Calu3 (cell line): ENCODE data around the gene TEC. TPM values are rescaled to one million over a fixed set of nuclear protein-coding genes. Genes with fewer than 3 reads are reported as not detected.

ENCODE experiments used
- BruUV-seq: library from RNA; stranded (reverse); fragments of 400-500 nt; replicated peaks from 2 replicates; lab custom pipeline; 2021; lab: Mats Ljungman, UMichigan
- CTCF ChIA-PET: fragments of 300-600 bp; sonication (Branson Sonifier 250); formaldehyde crosslinking; loops from one replicate; lab custom pipeline; 2022; ENCODE audit warnings: antibody characterized with exemption; lab: Charles Lee
- DNase-seq: peaks from one replicate; pipeline ENCODE4 v3.0.0; 2022
- H3K27ac Mint-ChIP-seq: one replicate; pipeline ENCODE4 v1.8.0; 2022; ENCODE audit warnings: mixed read lengths; ENCODE audit not compliant: unreplicated experiment
- H3K27me3 Mint-ChIP-seq: one replicate; pipeline ENCODE4 v1.8.0; 2022; ENCODE audit warnings: mixed read lengths; ENCODE audit not compliant: unreplicated experiment
- H3K36me3 Mint-ChIP-seq: one replicate; pipeline ENCODE4 v1.8.0; 2022; ENCODE audit warnings: mild to moderate bottlenecking, moderate library complexity, mixed read lengths; ENCODE audit not compliant: insufficient read depth, unreplicated experiment
- H3K4me1 Mint-ChIP-seq: one replicate; pipeline ENCODE4 v1.8.0; 2022; ENCODE audit warnings: mild to moderate bottlenecking, low read depth, mixed read lengths; ENCODE audit not compliant: unreplicated experiment
- H3K4me3 Mint-ChIP-seq: one replicate; pipeline ENCODE4 v1.8.0; 2022; ENCODE audit warnings: mild to moderate bottlenecking, low read depth, moderate library complexity, mixed read lengths; ENCODE audit not compliant: unreplicated experiment
- H3K9me3 Mint-ChIP-seq: one replicate; pipeline ENCODE4 v1.8.0; 2022; ENCODE audit warnings: low read depth, mixed read lengths; ENCODE audit not compliant: unreplicated experiment
- intact Hi-C: fragments of 100-400 bp; cut with micrococcal nuclease; formaldehyde crosslinking; loops from one replicate; pipeline ENCODE4 v1.10.0; 2022; ENCODE audit not compliant: unreplicated experiment
- total RNA-seq: library from RNA; stranded (reverse); gene quantifications from 2 replicates; pipeline ENCODE4 v1.2.3, GENCODE V29; 2022
- TF ChIP-seq, protein P1 (sequence below): fragments of 200-600 bp; IDR thresholded peaks from one replicate; pipeline ENCODE4 v1.8.0; 2022; ENCODE audit warnings: antibody characterized with exemption; ENCODE audit not compliant: unreplicated experiment

Gene TEC
- total RNA-seq, 1 experiment from 2014 or later: 3.2 TPM

DNA sequence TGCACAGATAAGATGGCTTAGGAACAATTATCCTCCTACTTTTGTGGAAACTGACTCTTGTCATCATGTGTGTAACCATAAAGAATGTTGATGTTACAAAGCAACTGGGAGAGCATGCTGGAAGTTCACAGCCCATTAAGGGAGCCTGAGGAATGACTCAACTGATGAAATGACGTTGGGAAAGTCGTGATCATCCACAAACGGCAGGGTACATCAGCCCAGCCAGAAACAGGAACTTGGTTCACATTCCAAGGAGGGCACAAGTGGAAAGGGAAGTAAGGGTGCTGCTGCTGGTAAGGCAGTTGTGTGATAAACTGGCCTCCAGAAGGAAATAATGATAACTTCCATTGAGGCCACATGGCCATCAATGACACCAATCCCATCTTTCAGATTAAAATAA lies 6.7 kb downstream of the TEC start:
- BruUV-seq: no TSS peak
- DNase-seq: no peak
- intact Hi-C loops: no loop called here
- peaks cover 26% of the 10 kb centered on the region for H3K4me1 Mint-ChIP-seq
- no peaks in the 10 kb centered on the region for H3K27me3 Mint-ChIP-seq
- TF ChIP-seq, protein P1, sequence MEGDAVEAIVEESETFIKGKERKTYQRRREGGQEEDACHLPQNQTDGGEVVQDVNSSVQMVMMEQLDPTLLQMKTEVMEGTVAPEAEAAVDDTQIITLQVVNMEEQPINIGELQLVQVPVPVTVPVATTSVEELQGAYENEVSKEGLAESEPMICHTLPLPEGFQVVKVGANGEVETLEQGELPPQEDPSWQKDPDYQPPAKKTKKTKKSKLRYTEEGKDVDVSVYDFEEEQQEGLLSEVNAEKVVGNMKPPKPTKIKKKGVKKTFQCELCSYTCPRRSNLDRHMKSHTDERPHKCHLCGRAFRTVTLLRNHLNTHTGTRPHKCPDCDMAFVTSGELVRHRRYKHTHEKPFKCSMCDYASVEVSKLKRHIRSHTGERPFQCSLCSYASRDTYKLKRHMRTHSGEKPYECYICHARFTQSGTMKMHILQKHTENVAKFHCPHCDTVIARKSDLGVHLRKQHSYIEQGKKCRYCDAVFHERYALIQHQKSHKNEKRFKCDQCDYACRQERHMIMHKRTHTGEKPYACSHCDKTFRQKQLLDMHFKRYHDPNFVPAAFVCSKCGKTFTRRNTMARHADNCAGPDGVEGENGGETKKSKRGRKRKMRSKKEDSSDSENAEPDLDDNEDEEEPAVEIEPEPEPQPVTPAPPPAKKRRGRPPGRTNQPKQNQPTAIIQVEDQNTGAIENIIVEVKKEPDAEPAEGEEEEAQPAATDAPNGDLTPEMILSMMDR: no peak
- peaks cover 9% of the 10 kb centered on the region for H3K36me3 Mint-ChIP-seq
- H3K4me3 Mint-ChIP-seq: no peak overlapping the region
- peaks cover 5% of the 10 kb centered on the region for H3K9me3 Mint-ChIP-seq
- CTCF ChIA-PET: no interaction called here
- no peak overlapping the region for H3K27ac Mint-ChIP-seq

DNA sequence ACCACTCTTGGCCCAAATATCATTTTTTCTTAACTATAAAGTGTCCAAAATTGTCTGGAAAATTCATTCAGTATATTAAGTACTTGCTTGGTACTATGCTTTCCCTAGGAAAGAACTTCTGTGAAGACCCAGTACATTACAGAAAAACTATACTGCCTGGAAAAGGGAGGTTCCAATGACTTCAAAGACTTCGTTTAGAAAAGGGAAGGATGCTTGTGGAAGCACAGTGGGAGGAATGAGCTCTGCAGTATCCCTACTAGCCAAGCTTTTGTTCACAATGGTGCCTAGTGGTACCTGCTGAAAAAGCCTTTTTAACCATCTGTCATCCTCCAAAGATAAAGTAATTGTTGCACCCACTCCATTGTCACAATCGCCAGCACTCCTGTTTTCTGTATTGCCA lies 7.2 kb downstream of the TEC start:
- TF ChIP-seq, protein P1: no peak
- no peak for DNase-seq
- CTCF ChIA-PET: no interaction called here
- Mint-ChIP-seq H3K9me3 (peaks cover 5% of the 10 kb centered on the region), H3K4me1 (peaks cover 22% of the 10 kb centered on the region), H3K27me3 (no peaks in the 10 kb centered on the region), H3K4me3 (no peak overlapping the region), H3K27ac (no peak overlapping the region), H3K36me3 (peaks cover 9% of the 10 kb centered on the region)
- no TSS peak for BruUV-seq
- intact Hi-C loops: no loop called here

DNA sequence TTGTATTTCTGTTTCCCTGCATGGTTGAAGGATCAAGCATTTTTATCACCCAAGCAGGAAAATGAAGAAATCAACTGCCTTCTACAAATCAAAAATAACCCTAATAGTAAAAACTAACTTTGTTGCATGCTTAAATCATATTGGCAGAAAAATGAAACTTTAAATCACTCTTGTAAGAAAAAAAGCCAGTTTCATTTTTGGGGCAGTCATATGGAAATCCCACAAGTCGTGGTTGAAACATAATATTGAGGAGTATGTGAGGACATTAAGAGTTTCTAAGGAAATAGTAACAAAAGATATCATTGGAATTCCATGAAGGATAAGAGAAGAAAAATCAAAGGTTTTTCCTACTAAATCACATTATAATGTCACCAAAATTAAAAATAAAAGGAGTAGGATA lies 8.4 kb downstream of the TEC start:
- no peak for DNase-seq
- intact Hi-C loops: no loop called here
- TF ChIP-seq, protein P1: no peak
- H3K36me3 Mint-ChIP-seq: peaks cover 9% of the 10 kb centered on the region
- no peaks in the 10 kb centered on the region for H3K27me3 Mint-ChIP-seq
- H3K27ac Mint-ChIP-seq: no peak overlapping the region
- BruUV-seq: no TSS peak
- peaks cover 22% of the 10 kb centered on the region for H3K4me1 Mint-ChIP-seq
- no peak overlapping the region for H3K4me3 Mint-ChIP-seq
- H3K9me3 Mint-ChIP-seq: peaks cover 5% of the 10 kb centered on the region
- CTCF ChIA-PET: no interaction called here

DNA sequence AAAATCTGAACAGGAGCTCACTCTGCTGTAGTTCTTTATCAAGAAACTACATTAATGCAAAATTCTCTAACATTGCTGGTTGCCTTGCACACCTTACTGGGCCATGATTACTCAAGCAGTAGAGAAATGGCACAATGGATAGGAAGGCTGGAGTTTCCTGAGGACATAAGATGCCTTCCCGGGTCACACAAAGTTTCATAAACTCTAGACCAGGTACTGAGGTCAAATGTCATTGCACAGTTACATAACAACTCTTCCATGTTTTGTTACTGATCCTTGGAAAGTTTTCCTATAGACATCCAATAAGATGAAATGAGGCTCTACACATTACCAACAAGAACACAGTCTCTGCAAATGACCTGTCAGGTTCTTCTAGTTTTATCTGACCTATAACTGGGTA lies 9.9 kb downstream of the TEC start:
- Mint-ChIP-seq H3K27me3 (no peaks in the 10 kb centered on the region), H3K9me3 (peaks cover 3% of the 10 kb centered on the region), H3K4me3 (no peak overlapping the region), H3K36me3 (peaks cover 9% of the 10 kb centered on the region), H3K4me1 (peaks cover 31% of the 10 kb centered on the region), H3K27ac (peak overlapping the region; percentile 96)
- DNase-seq: no peak
- CTCF ChIA-PET: no interaction called here
- TF ChIP-seq, protein P1: no peak
- intact Hi-C loops: no loop called here
- no TSS peak for BruUV-seq
